ENCODE measurements around the gene ROPN1B.

- no peak for TF ChIP-seq EGR1 (IDR thresholded peaks at IDR 0.05; ENCODE audit: borderline replicate concordance, low read depth, low read length)
- no peak for TF ChIP-seq SP2 (IDR thresholded peaks at IDR 0.05; ENCODE audit: low read length)
- TF ChIP-seq CTCF (IDR thresholded peaks at IDR 0.05; ENCODE audit: control extremely low read depth in 1 of 3, insufficient read depth in 1 of 3, low read depth in 1 of 3, low read length in 3 of 3): no peak
- no peak for TF ChIP-seq POLR2A (IDR thresholded peaks at IDR 0.05; ENCODE audit: control extremely low read depth in 1 of 2, low read depth in 2 of 2, low read length in 2 of 2)
- TF ChIP-seq RXRA (IDR thresholded peaks at IDR 0.05; ENCODE audit: insufficient read depth, low read depth, low read length): no peak
- TF ChIP-seq TCF12 (IDR thresholded peaks at IDR 0.05; ENCODE audit: low read depth, low read length): no peak
- TF ChIP-seq RAD21 (IDR thresholded peaks at IDR 0.05 in 1 of 2, conservative IDR thresholded peaks at IDR 0.05 in 1 of 2; ENCODE audit: low read depth in 2 of 2, low read length in 2 of 2): no peak
- TF ChIP-seq CBX8 (IDR thresholded peaks at IDR 0.05; ENCODE audit: borderline replicate concordance, low read depth, low read length): no peak
- no peak for TF ChIP-seq HDAC6 (IDR thresholded peaks at IDR 0.05; ENCODE audit: low read depth, low read length)
Observed at GRCh38 chr3:126019683-126020082, 50.7 kb downstream of the ROPN1B start.
